HG03025 (cell line): ENCODE data around the gene EYA2.

Experiments used
- ATAC-seq: cut with Tn5 transposase; IDR thresholded peaks from one replicate; pipeline ENCODE4 v1.9.1; 2021; ENCODE audit warnings: mild to moderate bottlenecking, moderate library complexity; ENCODE audit not compliant: unreplicated experiment, low FRiP score

Gene EYA2

GRCh38 chr20:47055699-47056369, 161.2 kb downstream of the EYA2 start:
- no peak for ATAC-seq

GRCh38 chr20:47057661-47058060, 163.0 kb downstream of the EYA2 start:
- no peak for ATAC-seq

GRCh38 chr20:47058236-47058635, 163.6 kb downstream of the EYA2 start:
- no peak for ATAC-seq

- ATAC-seq, result no peak
Observed at GRCh38 chr20:47059536-47059935, 164.9 kb downstream of the EYA2 start.

GRCh38 chr20:47061549-47061948, 166.9 kb downstream of the EYA2 start:
- no peak for ATAC-seq

GRCh38 chr20:47062226-47062890, 167.7 kb downstream of the EYA2 start:
- no peak for ATAC-seq

GRCh38 chr20:47063407-47063806, 168.8 kb downstream of the EYA2 start:
- no peak for ATAC-seq

GRCh38 chr20:47063808-47064207, 169.2 kb downstream of the EYA2 start:
- no peak for ATAC-seq

- ATAC-seq, result no peak
Observed at GRCh38 chr20:47066484-47067270, 172.0 kb downstream of the EYA2 start.

GRCh38 chr20:47067776-47068175, 173.1 kb downstream of the EYA2 start:
- no peak for ATAC-seq

GRCh38 chr20:47070176-47070575, 175.5 kb downstream of the EYA2 start:
- ATAC-seq, result no peak

- ATAC-seq, result no peak
Observed at GRCh38 chr20:47071646-47072185, 177.1 kb downstream of the EYA2 start.

- ATAC-seq, result no peak
Observed at GRCh38 chr20:47073766-47074475, 179.3 kb downstream of the EYA2 start.

GRCh38 chr20:47075263-47075662, 180.6 kb downstream of the EYA2 start:
- ATAC-seq, result no peak

GRCh38 chr20:47079047-47079446, 184.4 kb downstream of the EYA2 start:
- no peak for ATAC-seq

GRCh38 chr20:47080365-47080764, 185.7 kb downstream of the EYA2 start:
- no peak for ATAC-seq

GRCh38 chr20:47086316-47086715, 191.7 kb downstream of the EYA2 start:
- ATAC-seq, result no peak

GRCh38 chr20:47088335-47088734, 193.7 kb downstream of the EYA2 start:
- ATAC-seq, result no peak

GRCh38 chr20:47089151-47089550, 194.5 kb downstream of the EYA2 start:
- no peak for ATAC-seq

GRCh38 chr20:47090835-47091234, 196.2 kb downstream of the EYA2 start:
- no peak for ATAC-seq
